GM18873 (cell line): ENCODE data around the gene MAP1B.

Experiments used
- ATAC-seq: cut with Tn5 transposase; IDR thresholded peaks from one replicate; pipeline ENCODE4 v1.9.1; 2021; ENCODE audit warnings: mild to moderate bottlenecking, moderate library complexity, moderate number of reproducible peaks; ENCODE audit not compliant: unreplicated experiment, low FRiP score

MAP1B gene

GRCh38 chr5:72129725-72130124 lies 22.4 kb downstream of the MAP1B start:
- ATAC-seq, result no peak

DNA sequence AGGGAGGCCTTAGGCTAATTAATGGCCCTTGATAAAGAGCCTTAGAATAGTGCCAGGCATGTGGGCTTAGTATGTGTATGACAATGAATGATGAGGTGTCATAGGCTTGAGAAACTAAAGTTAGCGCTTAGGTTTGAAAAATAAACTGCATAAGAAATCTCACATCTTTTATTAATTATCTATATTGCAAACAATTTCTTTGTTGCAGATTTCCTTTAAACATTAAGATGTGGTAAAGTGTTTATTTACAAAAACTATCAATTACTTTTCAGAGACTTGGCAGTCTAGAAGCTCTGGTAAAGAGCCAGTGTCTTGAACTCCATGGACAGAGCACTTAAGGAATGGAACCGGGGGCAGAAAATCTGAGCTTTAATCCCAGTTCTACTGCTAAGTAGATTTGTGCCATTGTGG lies 23.1 kb downstream of the MAP1B start:
- ATAC-seq, result no peak

GRCh38 chr5:72133212-72133990 lies 26.1 kb downstream of the MAP1B start:
- no peak for ATAC-seq

DNA sequence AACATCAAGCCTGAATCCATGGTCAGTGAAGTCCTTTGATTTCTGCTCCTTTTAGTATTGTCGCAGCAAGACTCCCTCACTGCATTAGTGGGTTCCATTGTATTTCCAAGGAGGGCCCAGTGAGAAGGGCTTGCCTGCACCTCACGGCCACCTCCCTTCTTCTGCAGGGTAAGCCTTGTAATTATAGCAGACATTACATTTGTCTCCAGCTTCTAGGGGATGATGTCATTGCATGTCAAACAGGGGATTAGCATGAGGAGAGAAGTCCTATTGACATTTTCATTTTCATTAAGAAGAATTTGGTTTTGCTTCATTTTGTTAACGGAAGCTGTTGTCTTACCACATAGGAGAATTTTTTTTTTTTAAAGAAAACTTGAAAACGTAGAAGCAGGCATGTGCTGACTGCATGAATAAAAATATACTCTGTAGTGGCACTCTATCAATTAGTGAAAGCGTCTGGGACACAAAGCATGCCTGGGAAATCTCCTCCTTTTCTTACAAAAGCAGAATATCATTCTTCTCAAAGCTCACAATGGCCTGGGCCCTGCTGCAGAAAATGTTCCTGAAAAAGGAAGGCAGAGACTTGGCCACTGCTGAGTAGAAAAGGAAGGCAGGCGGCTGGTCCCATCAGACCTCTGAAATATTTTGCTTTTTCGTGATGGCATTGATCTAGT lies 27.1 kb downstream of the MAP1B start:
- no peak for ATAC-seq

DNA sequence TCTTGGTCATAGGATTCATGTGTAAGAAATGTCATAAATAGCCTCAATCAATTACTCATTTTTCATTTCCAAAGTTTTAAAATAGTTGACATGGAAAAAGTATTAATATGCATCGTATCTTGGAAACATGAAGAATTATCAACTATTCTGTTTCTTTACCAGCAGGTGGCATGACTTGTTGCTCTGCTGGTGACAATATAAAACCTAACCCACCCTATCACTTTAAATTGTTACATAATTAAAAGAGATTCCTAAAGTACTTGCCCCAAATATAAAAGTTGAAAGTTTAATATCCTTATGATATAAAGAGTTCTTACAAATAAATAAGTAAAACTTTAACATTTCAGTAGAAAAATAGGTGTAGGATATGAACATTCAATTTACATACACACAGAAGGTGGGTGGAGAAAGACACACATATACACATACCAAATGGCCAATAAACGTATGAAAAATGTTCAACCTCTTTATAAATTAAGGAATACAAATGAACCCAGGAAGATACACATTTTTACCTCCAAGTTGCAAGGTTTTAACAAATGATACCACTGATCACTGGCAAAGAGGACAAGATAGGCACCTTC lies 30.6 kb downstream of the MAP1B start:
- no peak for ATAC-seq

DNA sequence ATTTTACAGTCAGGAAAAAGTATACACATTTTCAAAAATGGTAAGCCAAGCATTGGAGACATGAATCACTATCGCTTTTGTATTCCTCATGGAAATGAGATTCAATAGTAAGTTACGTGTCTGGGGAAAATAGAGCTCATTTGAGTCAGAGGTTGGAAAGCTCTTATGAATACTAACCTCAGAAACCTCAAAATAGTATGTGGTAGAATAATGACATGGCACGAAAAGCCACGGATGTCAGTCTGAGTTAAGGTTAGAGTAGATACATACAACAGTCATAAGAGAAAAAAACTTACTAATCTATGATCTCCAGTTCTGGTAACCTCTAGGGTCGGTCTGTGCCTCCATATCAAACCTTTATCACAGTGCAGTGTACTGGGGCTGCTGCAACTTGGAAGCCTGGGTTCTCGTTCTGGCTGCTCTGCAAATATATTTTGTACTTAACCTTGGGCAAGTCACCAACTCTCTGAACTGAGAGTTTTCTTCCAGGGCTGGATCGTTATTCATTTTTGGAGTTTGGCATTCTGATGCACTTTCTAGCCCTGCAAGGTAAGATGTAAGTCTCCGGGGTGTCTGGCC lies 31.8 kb downstream of the MAP1B start:
- ATAC-seq, result no peak

GRCh38 chr5:72140711-72141110 lies 33.4 kb downstream of the MAP1B start:
- ATAC-seq, result no peak

DNA sequence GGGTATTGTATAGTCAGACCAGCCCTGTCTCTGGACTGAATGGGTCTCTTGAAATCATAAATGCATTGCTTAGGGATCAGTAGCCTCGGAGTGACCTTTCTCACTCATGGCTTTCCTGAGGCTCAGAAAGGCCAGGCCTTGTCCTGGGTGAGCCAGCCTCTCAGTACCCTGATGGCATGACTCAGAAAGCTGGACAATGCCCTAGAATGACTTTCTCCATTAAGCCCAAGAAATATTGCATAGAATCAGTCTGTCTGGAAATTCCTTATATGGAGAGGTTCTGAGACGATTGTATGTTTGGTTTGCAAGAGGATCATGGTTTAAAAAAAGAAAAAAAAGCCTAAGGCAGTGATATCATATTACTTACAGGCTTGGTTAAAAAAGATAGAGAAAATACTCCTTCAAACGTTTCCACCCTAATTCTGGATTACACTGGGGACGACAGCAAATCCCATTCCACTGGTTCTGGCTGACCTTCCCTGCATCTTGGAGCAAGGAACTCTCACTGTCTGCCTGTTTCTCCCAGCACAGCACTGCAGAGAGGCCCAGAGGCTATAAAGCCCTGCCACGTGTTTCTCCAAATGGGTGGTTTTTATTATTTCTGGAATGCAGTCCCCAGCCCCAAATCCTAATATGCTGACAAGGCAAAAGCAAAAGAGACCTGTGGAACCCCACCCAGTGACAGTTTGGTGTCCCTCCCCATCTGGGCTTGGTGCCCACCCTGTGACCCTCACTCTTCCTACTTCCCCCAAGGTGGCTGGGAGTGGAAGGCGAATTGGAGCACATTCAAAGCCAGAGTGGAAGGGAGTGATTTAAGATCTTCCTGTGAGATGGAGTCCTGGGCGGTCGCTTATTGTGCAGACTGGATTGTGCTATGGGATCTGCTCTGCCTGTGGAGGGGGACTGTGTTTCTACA lies 34.4 kb downstream of the MAP1B start:
- no peak for ATAC-seq

DNA sequence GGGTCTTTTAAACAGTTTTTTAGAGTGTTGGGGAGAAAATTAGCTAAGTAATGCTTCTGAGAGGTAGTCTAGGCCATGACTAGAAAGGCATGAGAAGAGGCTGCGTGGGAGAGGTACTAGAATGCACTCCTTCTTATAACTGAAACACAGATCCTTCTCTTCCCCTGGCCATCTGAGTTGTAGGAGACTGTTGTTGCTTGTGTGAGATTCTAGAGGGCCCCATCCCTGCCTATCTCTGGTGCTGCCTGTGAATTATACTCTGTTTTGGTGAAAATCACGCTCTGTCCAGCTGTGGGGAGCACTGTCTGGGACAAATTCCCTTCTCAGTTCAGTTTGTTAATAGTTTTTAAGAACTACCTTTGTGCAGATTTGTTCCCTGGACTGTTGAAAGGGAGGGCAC lies 37.5 kb downstream of the MAP1B start:
- no peak for ATAC-seq

- no peak for ATAC-seq
These were observed 38.1 kb downstream of the MAP1B start for GRCh38 chr5:72145348-72145747.

DNA sequence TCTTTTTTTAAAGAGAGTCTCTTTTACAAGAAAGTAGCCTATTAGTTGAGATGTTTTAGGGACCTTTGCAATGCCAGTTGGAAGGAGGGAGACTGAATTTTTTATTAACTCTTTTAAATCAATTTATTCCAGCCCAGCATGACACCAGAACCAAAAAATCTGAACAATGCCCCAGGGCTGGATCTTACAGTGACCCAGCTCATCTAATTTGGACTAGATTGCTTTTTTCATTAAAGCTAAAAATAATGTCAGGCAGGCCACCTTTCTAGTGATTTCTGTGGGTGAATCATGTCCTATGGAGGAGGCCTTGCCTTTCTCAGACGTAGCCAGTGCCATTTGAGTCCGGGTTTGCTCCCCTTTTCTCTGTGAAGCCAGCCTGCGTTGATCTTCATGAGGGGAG lies 38.8 kb downstream of the MAP1B start:
- ATAC-seq, result no peak

GRCh38 chr5:72147569-72147968 lies 40.3 kb downstream of the MAP1B start:
- no peak for ATAC-seq

DNA sequence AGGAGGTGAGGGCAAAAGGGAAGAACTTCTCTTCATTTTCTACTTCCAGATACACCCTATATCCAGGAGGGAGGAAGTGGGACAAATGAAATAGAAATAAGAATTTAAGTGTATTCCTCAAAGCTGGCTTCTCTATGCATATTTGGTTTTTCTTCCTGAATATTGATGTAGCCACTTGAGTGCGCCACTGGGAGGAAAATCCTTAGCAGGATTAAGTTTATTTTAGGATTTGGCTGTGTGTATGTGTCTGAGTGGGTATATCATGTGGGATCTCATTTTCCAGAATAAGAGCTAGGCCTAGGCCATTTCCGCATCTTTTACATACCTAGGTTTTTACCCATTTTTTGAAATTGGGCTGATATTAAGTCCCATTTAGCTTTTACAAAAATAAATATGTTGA lies 42.5 kb downstream of the MAP1B start:
- ATAC-seq, result no peak

GRCh38 chr5:72151169-72151568 lies 43.9 kb downstream of the MAP1B start:
- no peak for ATAC-seq

GRCh38 chr5:72151646-72152045 lies 44.4 kb downstream of the MAP1B start:
- no peak for ATAC-seq

DNA sequence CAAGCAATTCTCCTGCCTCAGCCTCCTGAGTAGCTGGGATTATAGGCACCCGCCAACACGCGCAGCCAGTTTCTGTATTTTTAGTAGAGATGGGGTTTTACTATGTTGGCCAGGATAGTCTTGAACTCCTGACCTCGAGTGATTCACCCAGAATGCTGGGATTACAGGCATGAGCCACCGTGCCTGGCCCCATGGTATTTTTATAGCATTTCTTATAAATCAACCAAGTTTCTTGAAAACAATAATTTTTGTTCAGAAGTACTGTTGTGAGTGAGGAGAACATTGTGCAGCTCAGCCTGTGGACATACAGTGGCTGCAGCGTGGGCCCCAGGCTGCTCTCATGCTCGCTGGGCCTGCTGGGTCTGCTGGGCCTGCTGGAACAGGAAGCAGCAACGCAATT lies 45.3 kb downstream of the MAP1B start:
- ATAC-seq, result no peak

DNA sequence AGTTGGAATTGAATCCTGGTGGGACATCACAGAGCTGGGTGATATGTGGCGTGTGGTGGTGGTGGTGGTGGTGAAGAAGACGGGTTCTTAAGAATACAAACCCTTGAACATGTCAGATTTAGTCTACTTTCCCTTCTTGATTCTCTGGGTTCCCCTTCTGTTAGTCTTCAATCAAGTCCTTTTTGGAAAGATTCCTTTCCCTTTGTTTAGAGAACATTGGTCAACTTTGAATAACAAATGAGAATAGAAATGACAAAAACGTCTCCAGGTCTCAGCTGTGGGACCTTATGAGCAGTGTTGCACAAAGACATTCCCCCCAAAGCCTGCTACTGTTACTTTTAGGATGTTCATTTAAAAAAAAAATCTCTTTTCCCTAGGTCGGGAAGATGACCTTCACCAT lies 46.3 kb downstream of the MAP1B start:
- no peak for ATAC-seq

GRCh38 chr5:72154076-72154756 lies 46.9 kb downstream of the MAP1B start:
- ATAC-seq, result no peak

GRCh38 chr5:72156946-72157624 lies 49.8 kb downstream of the MAP1B start:
- no peak for ATAC-seq
